LNCAP (cell line): ENCODE data around the gene DUSP19.

Experiments
- TF ChIP-seq, protein P1 (sequence below): fragments of 450-650 bp; IDR thresholded peaks from 2 replicates; pipeline ENCODE4 v1.5.1; 2017; ENCODE audit warnings: mild to moderate bottlenecking

Gene DUSP19, protein sequence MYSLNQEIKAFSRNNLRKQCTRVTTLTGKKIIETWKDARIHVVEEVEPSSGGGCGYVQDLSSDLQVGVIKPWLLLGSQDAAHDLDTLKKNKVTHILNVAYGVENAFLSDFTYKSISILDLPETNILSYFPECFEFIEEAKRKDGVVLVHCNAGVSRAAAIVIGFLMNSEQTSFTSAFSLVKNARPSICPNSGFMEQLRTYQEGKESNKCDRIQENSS

DNA sequence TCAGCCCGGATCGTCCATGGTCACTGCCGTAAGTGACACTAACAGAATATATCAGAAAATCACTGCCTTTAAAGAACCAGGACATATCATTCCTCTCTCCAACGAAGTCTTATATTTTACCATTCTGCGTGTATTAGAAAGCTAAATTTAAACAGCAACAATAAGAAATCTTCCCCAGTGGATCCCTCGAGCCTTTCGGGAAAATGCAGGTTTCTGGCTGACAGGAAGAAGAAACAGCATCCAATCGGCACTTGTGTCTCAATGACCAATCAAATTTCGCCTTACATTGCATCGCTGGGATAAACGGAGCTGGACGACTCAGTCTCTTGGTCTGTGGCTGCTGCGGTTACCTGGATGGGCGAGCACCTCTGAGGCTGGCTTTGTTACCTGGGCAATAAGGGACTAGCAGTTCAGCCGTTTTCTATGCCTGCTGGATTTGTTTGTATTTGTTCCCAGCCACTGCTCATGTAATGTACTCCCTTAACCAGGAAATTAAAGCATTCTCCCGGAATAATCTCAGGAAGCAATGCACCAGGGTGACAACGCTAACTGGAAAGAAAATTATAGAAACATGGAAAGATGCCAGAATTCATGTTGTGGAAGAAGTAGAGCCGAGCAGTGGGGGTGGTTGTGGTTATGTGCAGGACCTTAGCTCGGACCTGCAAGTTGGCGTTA lies at the start of gene DUSP19:
Gene DUSP19 (plus strand): TSS at position 284 of the 675 bp plus-strand sequence. CDS start 187 bp downstream, at position 471.
- TF ChIP-seq, protein P1, sequence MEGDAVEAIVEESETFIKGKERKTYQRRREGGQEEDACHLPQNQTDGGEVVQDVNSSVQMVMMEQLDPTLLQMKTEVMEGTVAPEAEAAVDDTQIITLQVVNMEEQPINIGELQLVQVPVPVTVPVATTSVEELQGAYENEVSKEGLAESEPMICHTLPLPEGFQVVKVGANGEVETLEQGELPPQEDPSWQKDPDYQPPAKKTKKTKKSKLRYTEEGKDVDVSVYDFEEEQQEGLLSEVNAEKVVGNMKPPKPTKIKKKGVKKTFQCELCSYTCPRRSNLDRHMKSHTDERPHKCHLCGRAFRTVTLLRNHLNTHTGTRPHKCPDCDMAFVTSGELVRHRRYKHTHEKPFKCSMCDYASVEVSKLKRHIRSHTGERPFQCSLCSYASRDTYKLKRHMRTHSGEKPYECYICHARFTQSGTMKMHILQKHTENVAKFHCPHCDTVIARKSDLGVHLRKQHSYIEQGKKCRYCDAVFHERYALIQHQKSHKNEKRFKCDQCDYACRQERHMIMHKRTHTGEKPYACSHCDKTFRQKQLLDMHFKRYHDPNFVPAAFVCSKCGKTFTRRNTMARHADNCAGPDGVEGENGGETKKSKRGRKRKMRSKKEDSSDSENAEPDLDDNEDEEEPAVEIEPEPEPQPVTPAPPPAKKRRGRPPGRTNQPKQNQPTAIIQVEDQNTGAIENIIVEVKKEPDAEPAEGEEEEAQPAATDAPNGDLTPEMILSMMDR = no peak

DNA sequence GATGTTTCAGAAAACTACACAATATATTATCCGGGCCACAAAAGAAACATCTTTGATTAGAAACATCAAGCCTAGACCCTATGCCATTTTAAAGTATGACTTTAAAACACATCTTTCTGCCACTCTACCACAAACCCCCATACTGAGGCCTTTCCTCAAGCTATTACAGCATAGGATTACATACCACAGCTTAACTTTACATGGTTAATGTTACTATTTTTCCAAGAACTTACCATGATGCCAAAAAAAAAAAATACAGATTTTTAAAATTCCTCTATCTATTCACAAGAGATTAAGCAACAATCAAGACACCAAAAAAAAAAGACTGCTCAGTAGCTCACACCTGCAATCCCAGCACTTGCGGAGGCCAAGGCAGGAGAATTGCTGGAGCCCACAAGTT lies 49.3 kb upstream of the DUSP19 start:
- TF ChIP-seq, protein P1 = no peak

DNA sequence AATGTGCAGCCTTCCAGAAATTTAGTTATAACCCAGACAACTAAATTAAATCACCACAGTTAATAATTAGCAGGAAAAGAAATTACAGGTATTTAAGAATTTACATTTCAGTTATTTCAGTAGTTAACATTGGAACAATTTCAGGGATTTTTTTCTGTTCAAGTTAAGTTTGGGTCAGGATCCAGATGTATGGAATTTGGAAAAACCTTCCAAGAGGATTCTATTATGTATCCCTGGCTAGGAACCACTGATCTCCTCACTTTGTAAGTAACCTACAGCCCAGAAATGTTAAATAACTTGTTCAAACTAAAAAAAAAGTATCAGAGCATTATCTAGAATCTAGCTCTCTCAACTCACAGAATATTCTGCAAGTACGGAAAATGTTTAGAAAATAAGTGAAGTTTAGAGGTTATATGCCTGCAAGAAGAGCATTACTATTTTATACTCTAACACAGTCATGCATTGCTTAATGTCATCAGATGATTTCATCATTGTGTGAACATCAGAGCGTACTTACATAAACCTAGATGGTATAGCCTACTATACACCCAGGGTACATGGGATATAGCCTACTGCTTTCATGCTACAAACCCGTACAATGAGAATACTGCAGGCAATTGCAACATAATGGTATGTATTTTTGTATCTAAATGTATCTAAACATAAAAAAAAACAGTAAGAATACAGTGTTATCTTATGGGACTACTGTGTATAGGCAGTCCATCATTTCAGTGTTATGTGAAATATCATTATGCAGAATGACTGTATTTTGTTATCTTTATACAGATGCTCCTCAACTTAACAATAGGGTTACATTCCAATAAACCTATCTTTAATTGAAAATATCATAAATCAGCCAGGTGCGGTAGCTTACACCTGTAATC lies 46.4 kb upstream of the DUSP19 start:
- TF ChIP-seq, protein P1 = no peak

DNA sequence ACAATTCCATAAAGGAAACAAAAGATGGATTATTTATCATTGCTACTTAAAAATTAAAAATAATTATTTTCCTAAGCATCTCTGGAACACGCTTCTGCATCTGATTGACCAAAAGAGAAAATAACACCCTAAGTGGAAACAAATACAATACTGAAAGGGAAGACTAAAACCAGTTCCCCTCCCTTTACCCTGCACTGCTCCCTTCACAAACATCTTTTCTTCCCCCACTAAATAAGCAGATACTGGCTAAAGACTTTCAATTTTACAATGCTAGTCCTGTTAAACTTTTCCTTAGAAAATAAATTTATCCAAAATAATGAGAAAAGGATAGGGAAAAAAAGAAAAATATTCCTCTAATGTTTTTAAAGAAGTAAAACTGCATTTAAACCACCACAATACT lies 44.6 kb upstream of the DUSP19 start:
- TF ChIP-seq, protein P1 = no peak

DNA sequence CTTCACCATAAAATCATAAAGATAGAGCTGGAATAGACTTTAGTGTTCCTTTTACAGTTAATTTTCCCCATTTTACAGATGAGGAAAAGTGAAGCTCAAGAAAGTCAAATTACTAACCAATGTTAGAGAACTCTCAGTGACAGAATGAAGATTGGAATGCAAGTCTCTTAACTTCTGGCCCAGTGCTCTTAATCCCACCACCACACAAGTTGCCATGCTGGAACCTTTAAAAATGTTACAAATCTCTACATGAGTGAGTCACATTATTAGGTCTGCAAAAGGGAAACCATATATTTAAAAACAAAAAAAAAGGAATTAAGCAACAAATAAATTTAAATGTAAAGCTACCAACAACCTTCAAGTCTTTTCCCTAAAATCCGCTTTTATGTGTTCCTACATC lies 43.7 kb upstream of the DUSP19 start:
- TF ChIP-seq, protein P1 = no peak

DNA sequence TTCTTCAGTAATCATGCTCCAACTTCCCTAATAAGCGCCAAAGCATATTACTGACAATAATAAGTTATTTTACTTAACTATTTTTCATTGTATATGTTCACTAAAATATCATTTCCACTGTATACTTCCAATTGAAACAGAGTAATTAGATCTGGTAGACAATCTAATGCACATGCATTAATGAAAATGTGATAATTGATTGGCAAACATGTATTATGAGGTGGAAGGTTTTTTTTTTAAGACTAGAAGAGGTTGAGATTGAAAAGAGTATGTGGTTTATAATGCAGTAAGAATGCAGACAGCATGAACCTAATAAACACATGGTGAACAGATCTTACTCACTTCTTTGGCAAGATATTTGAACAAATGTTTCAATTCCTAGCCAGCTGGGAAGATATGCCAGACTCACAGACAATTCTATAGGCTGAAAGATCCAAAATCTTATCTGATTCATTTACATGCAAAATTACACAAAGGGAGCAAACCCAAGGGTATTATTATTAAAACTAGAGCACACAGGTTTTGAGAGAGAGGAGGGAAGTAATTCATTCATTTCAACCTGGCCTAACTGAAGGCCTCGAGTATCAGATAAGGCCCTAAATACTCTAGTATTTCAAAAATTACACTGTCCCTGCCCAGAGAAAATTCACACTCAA lies 43.1 kb upstream of the DUSP19 start:
- TF ChIP-seq, protein P1 = no peak
